IMR-90 (cell line): ENCODE results near the gene TAS2R19. TPM values are rescaled to one million over a fixed set of nuclear protein-coding genes. Genes with fewer than 3 reads are reported as not detected.

ENCODE experiments used
- ATAC-seq: fragments of 200-7000 bp; cut with Tn5 transposase; 2 replicates; pipeline ENCODE4 v1.9.1; 2020; ENCODE audit warnings: low read depth, mild to moderate bottlenecking, moderate library complexity
- BruUV-seq: library from RNA; stranded (reverse); fragments of 400-500 nt; replicated peaks from 2 replicates; lab custom pipeline; 2021; lab: Mats Ljungman, UMichigan
- CTCF ChIA-PET: fragments of 300-600 bp; formaldehyde crosslinking; extraction: SDS; loops from one replicate; lab custom pipeline; 2021; ENCODE audit warnings: antibody characterized with exemption; lab: Yijun Ruan, JAX
- POLR2A ChIA-PET: fragments of 300-600 bp; sonication (Branson Sonifier 250); formaldehyde crosslinking; loops from one replicate; lab custom pipeline; 2022; ENCODE audit warnings: antibody characterized with exemption; ENCODE audit not compliant: unreplicated experiment; lab: Charles Lee
- DNase-seq: peaks from one replicate; pipeline ENCODE4 v3.0.0; 2013
- H2AFZ ChIP-seq: replicated peaks from 2 replicates; pipeline ENCODE3; 2013; ENCODE audit warnings: low read length, mild to moderate bottlenecking; ENCODE audit not compliant: poor library complexity
- H2AK5ac ChIP-seq: 2 replicates; pipeline ENCODE4 v1.6.1; 2013; ENCODE audit warnings: low read depth, low read length, inconsistent platforms
- H2AK9ac ChIP-seq: replicated peaks from 2 replicates; pipeline ENCODE3; 2013; ENCODE audit warnings: mild to moderate bottlenecking, low read depth, low read length, moderate library complexity; ENCODE audit not compliant: poor library complexity
- H2BK120ac ChIP-seq: 2 replicates; pipeline ENCODE4 v1.6.1; 2013; ENCODE audit warnings: low read depth, low read length, inconsistent platforms
- H2BK15ac ChIP-seq: 3 replicates; pipeline ENCODE4 v1.6.1; 2013; ENCODE audit warnings: low read depth, low read length, inconsistent platforms
- H2BK20ac ChIP-seq: 2 replicates; pipeline ENCODE4 v1.6.1; 2013; ENCODE audit warnings: low read depth, mild to moderate bottlenecking, inconsistent platforms, low read length, moderate library complexity
- H2BK5ac ChIP-seq: 2 replicates; pipeline ENCODE4 v1.6.1; 2013; ENCODE audit warnings: mild to moderate bottlenecking, low read depth, low read length, inconsistent platforms; ENCODE audit not compliant: poor library complexity, severe bottlenecking
- H3K14ac ChIP-seq: replicated peaks from 2 replicates; pipeline ENCODE4 v1.6.1; 2013; ENCODE audit warnings: low read depth, low read length, inconsistent platforms
- H3K18ac ChIP-seq: 2 replicates; pipeline ENCODE4 v1.6.1; 2013; ENCODE audit warnings: low read depth, low read length, control low read depth
- H3K23ac ChIP-seq: 2 replicates; pipeline ENCODE4 v1.6.1; 2013; ENCODE audit warnings: low read depth, low read length, inconsistent platforms
- H3K27ac ChIP-seq: 2 replicates; pipeline ENCODE4 v1.5.1; 2013; ENCODE audit warnings: mild to moderate bottlenecking, control low read depth, low read length; ENCODE audit not compliant: insufficient read depth
- H3K27me3 ChIP-seq: 2 replicates; pipeline ENCODE4 v1.6.1; 2013; ENCODE audit warnings: low read length; ENCODE audit not compliant: control insufficient read depth, insufficient read depth
- H3K36me3 ChIP-seq: 2 replicates; pipeline ENCODE4 v1.6.1; 2013; ENCODE audit warnings: low read length, mixed read lengths; ENCODE audit not compliant: control insufficient read depth, insufficient read depth
- H3K4ac ChIP-seq: 2 replicates; pipeline ENCODE4 v1.6.1; 2013; ENCODE audit warnings: low read depth, low read length, inconsistent platforms
- H3K4me1 ChIP-seq: 2 replicates; pipeline ENCODE4 v1.6.1; 2013; ENCODE audit warnings: low read length, mixed read lengths; ENCODE audit not compliant: control insufficient read depth, insufficient read depth
- H3K4me2 ChIP-seq: 2 replicates; pipeline ENCODE4 v1.6.1; 2013; ENCODE audit warnings: low read depth, mild to moderate bottlenecking, control low read depth, low read length, moderate library complexity
- H3K4me3 ChIP-seq: 2 replicates; pipeline ENCODE4 v1.5.1; 2013; ENCODE audit warnings: low read depth, mild to moderate bottlenecking, control low read depth, low read length, moderate library complexity; ENCODE audit not compliant: insufficient read depth
- H3K56ac ChIP-seq: 2 replicates; pipeline ENCODE4 v1.6.1; 2013; ENCODE audit warnings: low read length, inconsistent platforms; ENCODE audit not compliant: insufficient read depth; ENCODE audit errors: extremely low read depth
- H3K79me1 ChIP-seq, 2 experiments: 2 replicates each; pipeline ENCODE4 v1.6.1; 2013; ENCODE audit warnings: low read length in 2 of 2, inconsistent platforms in 1 of 2, low read depth in 1 of 2
- H3K9ac ChIP-seq: 2 replicates; pipeline ENCODE4 v1.6.1; 2013; ENCODE audit warnings: low read depth, low read length, control low read depth
- H3K9me1 ChIP-seq: 2 replicates; pipeline ENCODE4 v1.6.1; 2013; ENCODE audit warnings: low read length, inconsistent platforms; ENCODE audit not compliant: insufficient read depth
- H3K9me3 ChIP-seq: 2 replicates; pipeline ENCODE4 v1.6.1; 2013; ENCODE audit warnings: low read length; ENCODE audit not compliant: control insufficient read depth, insufficient read depth
- H4K20me1 ChIP-seq: 2 replicates; pipeline ENCODE4 v1.6.1; 2013; ENCODE audit warnings: low read length, inconsistent platforms; ENCODE audit not compliant: insufficient read depth
- H4K5ac ChIP-seq: 2 replicates; pipeline ENCODE4 v1.6.1; 2013; ENCODE audit warnings: mild to moderate bottlenecking, low read depth, low read length, control low read depth
- H4K8ac ChIP-seq, 2 experiments: 2 replicates each; pipeline ENCODE4 v1.6.1; 2013; ENCODE audit warnings: low read depth in 2 of 2, low read length in 2 of 2, control low read depth in 1 of 2, inconsistent platforms in 1 of 2
- H4K91ac ChIP-seq: 2 replicates; pipeline ENCODE4 v1.6.1; 2013; ENCODE audit warnings: low read depth, low read length, inconsistent platforms; ENCODE audit not compliant: insufficient read depth
- CEBPB ChIP-seq: IDR thresholded peaks from 2 replicates; pipeline ENCODE4 v1.6.1; 2012; ENCODE audit warnings: low read depth, low read length, improper control_type of control experiment
- CHD1 ChIP-seq: IDR thresholded peaks from 2 replicates; pipeline ENCODE4 v1.6.1; 2012; ENCODE audit warnings: low read depth, low read length, improper control_type of control experiment
- FOS ChIP-seq: fragments of 150-350 bp; IDR thresholded peaks from 2 replicates; pipeline ENCODE4 v1.6.1; 2016; ENCODE audit warnings: low read depth, low read length
- MAZ ChIP-seq: IDR thresholded peaks from 2 replicates; pipeline ENCODE4 v1.6.1; 2012; ENCODE audit warnings: low read depth, mild to moderate bottlenecking, low read length, improper control_type of control experiment, moderate library complexity, borderline replicate concordance
- NFE2L2 ChIP-seq: fragments of 150-350 bp; IDR thresholded peaks from 2 replicates; pipeline ENCODE4 v1.6.1; 2016; ENCODE audit warnings: low read depth, mild to moderate bottlenecking, low read length
- POLR2A ChIP-seq: IDR thresholded peaks from 2 replicates; pipeline ENCODE4 v1.6.1; 2012; ENCODE audit warnings: mild to moderate bottlenecking, low read depth, low read length
- RAD21 ChIP-seq: IDR thresholded peaks from 2 replicates; pipeline ENCODE4 v1.6.1; 2012; ENCODE audit warnings: low read length, improper control_type of control experiment
- RCOR1 ChIP-seq: IDR thresholded peaks from 2 replicates; pipeline ENCODE4 v1.6.1; 2012; ENCODE audit warnings: mild to moderate bottlenecking, low read length, improper control_type of control experiment; ENCODE audit not compliant: insufficient replicate concordance
- WGBS, 2 experiments: methylation state at CpG; one replicate each; pipeline versions ENCODE4 v1.1.5 to v1.1.7; 2013; ENCODE audit warnings: missing lambda C conversion rate in 2 of 2; ENCODE audit not compliant: insufficient read length in 1 of 2; ENCODE audit errors: extremely low coverage in 2 of 2; 5-methylcytosine and 5-hydroxymethylcytosine counted together
- dilution Hi-C: fragments of 300-500 bp; cut with HindIII; formaldehyde crosslinking; loops from one replicate; pipeline ENCODE4 v1.14.3; 2018; ENCODE audit warnings: low sequenced_read_pairs; ENCODE audit not compliant: unreplicated experiment
- in situ Hi-C: fragments of 300-500 bp; cut with MboI; formaldehyde crosslinking; loops from 3 replicates; pipeline ENCODE4 v1.14.3; 2019; ENCODE audit warnings: low sequenced_read_pairs, inconsistent platforms, mixed read lengths
- intact Hi-C: fragments of 100-400 bp; cut with micrococcal nuclease; formaldehyde crosslinking; loops from 2 replicates; pipeline ENCODE4 v1.10.0; 2022
- polyA plus RNA-seq, 3 experiments: library from polyadenylated mRNA; depleted of rRNA; stranded (reverse); fragments of >200 nt; gene quantifications; 2 replicates each; pipeline ENCODE4 v1.2.3, GENCODE V29; 2012; ENCODE audit warnings: low replicate concordance in 1 of 3
- total RNA-seq: library from RNA; depleted of rRNA; stranded (reverse); fragments of >200 nt; gene quantifications from 2 replicates; pipeline ENCODE4 v1.2.3, GENCODE V29; 2012

The TAS2R19 gene
- total and polyA plus RNA-seq, 2 of the 4 experiments (the other 2 are of a cell fraction): 0.24 to 5.0 TPM

DNA sequence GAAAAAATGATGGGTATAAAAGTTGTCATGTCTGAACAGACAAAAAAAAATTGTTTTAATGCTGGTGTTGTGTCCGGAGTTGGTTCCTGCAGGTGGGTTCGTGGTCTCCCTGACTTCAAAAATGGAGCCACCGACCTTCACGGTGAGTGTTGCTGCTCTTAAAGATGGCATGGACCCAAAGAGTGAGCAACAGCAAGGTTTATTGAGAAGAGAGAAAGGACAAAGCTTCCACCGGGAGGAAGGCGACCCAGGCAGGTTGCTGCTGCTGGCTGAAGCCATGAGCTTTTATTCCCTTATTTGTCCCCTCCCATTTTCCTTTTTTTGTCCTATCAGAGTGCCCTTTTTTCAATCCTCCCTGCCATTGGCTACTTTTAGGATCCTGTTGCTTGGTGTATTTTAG, 8.9 kb upstream of the TAS2R19 start, which contains the start of gene TAS2R31:
TSS of gene TAS2R31 (minus strand) at position 101 of the 400 bp plus-strand sequence. CDS start at position 29, 72 bp downstream.
- peaks cover 5% of the 10 kb centered on the region for H3K36me3 ChIP-seq
- no peak within 1 kb of the TSS for H3K4me2 ChIP-seq
- WGBS, 2 experiments: no CpG with 5 or more reads among the region's 6 CpGs
- no peak within 1 kb of the TSS for H3K9ac ChIP-seq
- H3K18ac ChIP-seq: no peak within 1 kb of the TSS
- no peak within 1 kb of the TSS for H2BK15ac ChIP-seq
- H3K79me1 ChIP-seq: peaks cover 3 to 8% of the 10 kb centered on the region in 2 experiments; a peak in 2 of 4 replicates
- ChIA-PET POLR2A (no interaction called here), CTCF (no interaction called here)
- H3K27me3 ChIP-seq: no peaks in the 10 kb centered on the region
- no peak within 1 kb of the TSS for H3K27ac ChIP-seq
- no peak within 1 kb of the TSS for H2BK5ac ChIP-seq
- H3K56ac ChIP-seq: no peak within 1 kb of the TSS
- no peak within 1 kb of the TSS for H3K23ac ChIP-seq
- no peaks in the 10 kb centered on the region for H4K20me1 ChIP-seq
- no peak within 1 kb of the TSS for H4K8ac ChIP-seq
- H3K4ac ChIP-seq: no peak within 1 kb of the TSS
- H3K4me3 ChIP-seq: no peak within 1 kb of the TSS
- no peak within 1 kb of the TSS for H2BK120ac ChIP-seq
- no peak within 1 kb of the TSS for H2AFZ ChIP-seq
- TF ChIP-seq FOS: no peak
- no peak for TF ChIP-seq POLR2A
- no peak for TF ChIP-seq CEBPB
- no peak for TF ChIP-seq NFE2L2
- TF ChIP-seq MAZ: no peak
- no peak for TF ChIP-seq RAD21
- TF ChIP-seq RCOR1: no peak
- no peak for TF ChIP-seq CHD1
- dilution Hi-C loops: no loop called here
- no peak for DNase-seq
- H4K5ac ChIP-seq: no peak within 1 kb of the TSS
- no peak within 1 kb of the TSS for H2BK20ac ChIP-seq
- intact Hi-C loops: no loop called here
- no TSS peak for BruUV-seq
- no peak within 1 kb of the TSS for H3K14ac ChIP-seq
- no peak for ATAC-seq
- no peak within 1 kb of the TSS for H4K91ac ChIP-seq
- H2AK9ac ChIP-seq: no peak within 1 kb of the TSS
- H3K4me1 ChIP-seq: no peaks in the 10 kb centered on the region
- no peaks in the 10 kb centered on the region for H3K9me3 ChIP-seq
- in situ Hi-C loops: no loop called here
- H2AK5ac ChIP-seq: no peak within 1 kb of the TSS
- no peaks in the 10 kb centered on the region for H3K9me1 ChIP-seq
